ENCODE results near the gene TUBB4B. TPM values are rescaled to one million over a fixed set of nuclear protein-coding genes. Genes with fewer than 3 reads are reported as not detected.

TUBB4B gene
- total RNA-seq, 4 donors from 2014 or later, result 367 to 753 (median 540) TPM

GRCh38 chr9:137232510-137232909, 8.6 kb upstream of the TUBB4B start:
- H3K27me3 ChIP-seq, result peaks cover 0 to 87% (median 0%) of the 10 kb centered on the region in 4 donors
- TF ChIP-seq POLR2A (IDR thresholded peaks at IDR 0.05), result no peak
- TF ChIP-seq, protein P1, sequence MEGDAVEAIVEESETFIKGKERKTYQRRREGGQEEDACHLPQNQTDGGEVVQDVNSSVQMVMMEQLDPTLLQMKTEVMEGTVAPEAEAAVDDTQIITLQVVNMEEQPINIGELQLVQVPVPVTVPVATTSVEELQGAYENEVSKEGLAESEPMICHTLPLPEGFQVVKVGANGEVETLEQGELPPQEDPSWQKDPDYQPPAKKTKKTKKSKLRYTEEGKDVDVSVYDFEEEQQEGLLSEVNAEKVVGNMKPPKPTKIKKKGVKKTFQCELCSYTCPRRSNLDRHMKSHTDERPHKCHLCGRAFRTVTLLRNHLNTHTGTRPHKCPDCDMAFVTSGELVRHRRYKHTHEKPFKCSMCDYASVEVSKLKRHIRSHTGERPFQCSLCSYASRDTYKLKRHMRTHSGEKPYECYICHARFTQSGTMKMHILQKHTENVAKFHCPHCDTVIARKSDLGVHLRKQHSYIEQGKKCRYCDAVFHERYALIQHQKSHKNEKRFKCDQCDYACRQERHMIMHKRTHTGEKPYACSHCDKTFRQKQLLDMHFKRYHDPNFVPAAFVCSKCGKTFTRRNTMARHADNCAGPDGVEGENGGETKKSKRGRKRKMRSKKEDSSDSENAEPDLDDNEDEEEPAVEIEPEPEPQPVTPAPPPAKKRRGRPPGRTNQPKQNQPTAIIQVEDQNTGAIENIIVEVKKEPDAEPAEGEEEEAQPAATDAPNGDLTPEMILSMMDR (IDR thresholded peaks at IDR 0.05), result no peak
- H3K9me3 ChIP-seq, result no peaks in the 10 kb centered on the region
- no peaks in the 10 kb centered on the region for H3K36me3 ChIP-seq
- DNase-seq, result no peak
- WGBS, 2 donors, result 50% methylated on average over 2 of the region's 24 CpGs; no CpG with 5 or more reads in 1 of the 2 donors
- intact Hi-C loops (cut with DNase I), result loop anchor here (10.0 kb wide), 1 partner anchor 48 kb away; the partner anchor contains the start of genes ANAPC2 and SSNA1
- no peak overlapping the region for H3K27ac ChIP-seq
- no peak overlapping the region for H3K4me3 ChIP-seq
- peaks cover 14 to 32% (median 19%) of the 10 kb centered on the region in 3 donors for H3K4me1 ChIP-seq

- no peak for DNase-seq
- 60 to 76% methylated on average over 2 to 5 of the region's 40 CpGs for WGBS, 2 donors
- intact Hi-C loops (cut with DNase I), result loop anchor here (10.0 kb wide), 1 partner anchor 49 kb away; the partner anchor contains the start of genes ANAPC2 and SSNA1
- Histone ChIP-seq H3K9me3 (no peaks in the 10 kb centered on the region), H3K27me3 (peaks cover 0 to 79% (median 0%) of the 10 kb centered on the region in 4 donors), H3K4me3 (no peak overlapping the region), H3K36me3 (no peaks in the 10 kb centered on the region), H3K4me1 (peaks cover 12 to 32% (median 14%) of the 10 kb centered on the region in 3 donors), H3K27ac (no peak overlapping the region)
- TF ChIP-seq, protein P1 (IDR thresholded peaks at IDR 0.05), result no peak
- no peak for TF ChIP-seq POLR2A (IDR thresholded peaks at IDR 0.05)
These were observed 7.7 kb upstream of the TUBB4B start for GRCh38 chr9:137233143-137233980.

GRCh38 chr9:137234055-137234697, 6.9 kb upstream of the TUBB4B start:
- peaks cover 0 to 71% (median 0%) of the 10 kb centered on the region in 4 donors for H3K27me3 ChIP-seq
- H3K36me3 ChIP-seq, result no peaks in the 10 kb centered on the region
- no peak overlapping the region for H3K27ac ChIP-seq
- H3K4me3 ChIP-seq, result no peak overlapping the region
- WGBS, 2 donors, result 51 to 68% methylated on average over 5 to 16 of the region's 40 CpGs
- peaks cover 15 to 38% (median 16%) of the 10 kb centered on the region in 3 donors for H3K4me1 ChIP-seq
- TF ChIP-seq POLR2A (IDR thresholded peaks at IDR 0.05), result no peak
- TF ChIP-seq, protein P1 (IDR thresholded peaks at IDR 0.05), result no peak
- intact Hi-C loops (cut with DNase I), result loop anchor here (10.0 kb wide), 1 partner anchor 49 kb away; the partner anchor contains the start of genes ANAPC2 and SSNA1
- H3K9me3 ChIP-seq, result no peaks in the 10 kb centered on the region
- no peak for DNase-seq

DNA sequence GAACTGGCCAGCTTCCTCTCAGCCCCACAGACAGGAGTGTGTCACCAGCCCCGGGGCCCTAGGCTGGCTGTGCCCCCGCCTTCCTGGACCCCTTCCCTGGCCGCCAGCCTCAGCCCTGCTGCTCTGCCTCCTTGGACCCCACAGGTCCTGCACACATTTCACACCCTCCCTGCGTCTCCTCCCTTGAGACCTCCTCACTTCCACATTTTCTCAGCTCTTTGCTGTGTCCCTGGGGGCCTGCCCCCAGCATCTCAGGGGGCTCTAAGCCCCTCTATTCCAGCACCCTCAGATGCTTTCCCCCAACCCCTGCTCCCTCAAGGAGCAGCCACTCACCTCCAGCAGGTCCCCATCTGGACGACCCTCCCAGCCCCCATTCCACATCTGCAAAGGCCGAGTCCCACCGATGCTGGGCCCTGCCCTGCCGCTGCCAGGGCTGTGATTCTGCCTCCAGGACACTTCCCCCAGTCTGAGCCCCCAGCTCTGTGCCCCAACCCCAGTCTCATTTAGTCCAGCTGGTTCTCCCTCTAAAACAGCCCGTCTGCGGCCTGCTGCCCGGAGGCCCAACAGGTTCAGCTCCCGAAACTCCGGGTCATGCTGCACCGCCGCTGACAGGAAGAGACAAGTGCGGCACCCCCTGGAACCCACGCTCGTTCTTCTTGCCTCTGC, 6.2 kb upstream of the TUBB4B start:
- Histone ChIP-seq H3K27me3 (peaks cover 0 to 64% (median 0%) of the 10 kb centered on the region in 4 donors), H3K36me3 (no peaks in the 10 kb centered on the region), H3K4me1 (peaks cover 16 to 46% (median 22%) of the 10 kb centered on the region in 3 donors), H3K9me3 (no peaks in the 10 kb centered on the region), H3K4me3 (no peak overlapping the region), H3K27ac (no peak overlapping the region)
- 58 to 64% methylated on average over 10 to 15 of the region's 18 CpGs for WGBS, 2 donors
- intact Hi-C loops (cut with DNase I), result loop anchor here (10.0 kb wide), 1 partner anchor 50 kb away; the partner anchor contains the start of genes ANAPC2 and SSNA1
- TF ChIP-seq POLR2A (IDR thresholded peaks at IDR 0.05), result no peak
- TF ChIP-seq, protein P1 (IDR thresholded peaks at IDR 0.05), result no peak
- no peak for DNase-seq
